ENCODE results near the gene EIF4G1. TPM values are rescaled to one million over a fixed set of nuclear protein-coding genes. Genes with fewer than 3 reads are reported as not detected.
"Not testable (repeated sequence)": the region's sequence is repeated elsewhere in the genome, so short reads cannot be mapped to it uniquely, and the experiment has no call there.

EIF4G1 gene, protein sequence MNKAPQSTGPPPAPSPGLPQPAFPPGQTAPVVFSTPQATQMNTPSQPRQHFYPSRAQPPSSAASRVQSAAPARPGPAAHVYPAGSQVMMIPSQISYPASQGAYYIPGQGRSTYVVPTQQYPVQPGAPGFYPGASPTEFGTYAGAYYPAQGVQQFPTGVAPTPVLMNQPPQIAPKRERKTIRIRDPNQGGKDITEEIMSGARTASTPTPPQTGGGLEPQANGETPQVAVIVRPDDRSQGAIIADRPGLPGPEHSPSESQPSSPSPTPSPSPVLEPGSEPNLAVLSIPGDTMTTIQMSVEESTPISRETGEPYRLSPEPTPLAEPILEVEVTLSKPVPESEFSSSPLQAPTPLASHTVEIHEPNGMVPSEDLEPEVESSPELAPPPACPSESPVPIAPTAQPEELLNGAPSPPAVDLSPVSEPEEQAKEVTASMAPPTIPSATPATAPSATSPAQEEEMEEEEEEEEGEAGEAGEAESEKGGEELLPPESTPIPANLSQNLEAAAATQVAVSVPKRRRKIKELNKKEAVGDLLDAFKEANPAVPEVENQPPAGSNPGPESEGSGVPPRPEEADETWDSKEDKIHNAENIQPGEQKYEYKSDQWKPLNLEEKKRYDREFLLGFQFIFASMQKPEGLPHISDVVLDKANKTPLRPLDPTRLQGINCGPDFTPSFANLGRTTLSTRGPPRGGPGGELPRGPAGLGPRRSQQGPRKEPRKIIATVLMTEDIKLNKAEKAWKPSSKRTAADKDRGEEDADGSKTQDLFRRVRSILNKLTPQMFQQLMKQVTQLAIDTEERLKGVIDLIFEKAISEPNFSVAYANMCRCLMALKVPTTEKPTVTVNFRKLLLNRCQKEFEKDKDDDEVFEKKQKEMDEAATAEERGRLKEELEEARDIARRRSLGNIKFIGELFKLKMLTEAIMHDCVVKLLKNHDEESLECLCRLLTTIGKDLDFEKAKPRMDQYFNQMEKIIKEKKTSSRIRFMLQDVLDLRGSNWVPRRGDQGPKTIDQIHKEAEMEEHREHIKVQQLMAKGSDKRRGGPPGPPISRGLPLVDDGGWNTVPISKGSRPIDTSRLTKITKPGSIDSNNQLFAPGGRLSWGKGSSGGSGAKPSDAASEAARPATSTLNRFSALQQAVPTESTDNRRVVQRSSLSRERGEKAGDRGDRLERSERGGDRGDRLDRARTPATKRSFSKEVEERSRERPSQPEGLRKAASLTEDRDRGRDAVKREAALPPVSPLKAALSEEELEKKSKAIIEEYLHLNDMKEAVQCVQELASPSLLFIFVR (N-terminal part only)
- polyA plus RNA-seq: 203 TPM
- long read RNA-seq, donor 1, full-length matches to known transcripts: 4 of 56 reads
- long read RNA-seq, donor 1, partial matches to known transcripts: 52 of 56 reads
- long read RNA-seq, donor 1, other reads (novel, unspliced or antisense): 0 of 56 reads
- long read RNA-seq, donor 2, full-length matches to known transcripts: 12 of 80 reads
- long read RNA-seq, donor 2, partial matches to known transcripts: 68 of 80 reads
- long read RNA-seq, donor 2, other reads (novel, unspliced or antisense): 0 of 80 reads
- long read RNA-seq, donor 3: 0 reads
- long read RNA-seq, donor 4, partial matches to known transcripts: 0 of 1 reads
- long read RNA-seq, donor 4, other reads (novel, unspliced or antisense): 0 of 1 reads
- long read RNA-seq, donor 5, full-length matches to known transcripts: 2 of 9 reads
- long read RNA-seq, donor 5, partial matches to known transcripts: 7 of 9 reads
- long read RNA-seq, donor 5, other reads (novel, unspliced or antisense): 0 of 9 reads
- long read RNA-seq, donor 6, full-length matches to known transcripts: 8 of 101 reads
- long read RNA-seq, donor 6, partial matches to known transcripts: 93 of 101 reads
- long read RNA-seq, donor 6, other reads (novel, unspliced or antisense): 0 of 101 reads
- long read RNA-seq, donor 7, full-length matches to known transcripts: 5 of 26 reads
- long read RNA-seq, donor 7, partial matches to known transcripts: 21 of 26 reads
- long read RNA-seq, donor 7, other reads (novel, unspliced or antisense): 0 of 26 reads
- long read RNA-seq, donor 8, full-length matches to known transcripts: 10 of 48 reads
- long read RNA-seq, donor 8, partial matches to known transcripts: 38 of 48 reads
- long read RNA-seq, donor 8, other reads (novel, unspliced or antisense): 0 of 48 reads
- long read RNA-seq, donor 9, partial matches to known transcripts: 9 of 13 reads
- long read RNA-seq, donor 9, other reads (novel, unspliced or antisense): 0 of 13 reads
- long read RNA-seq, donor 10, full-length matches to known transcripts: 7 of 37 reads
- long read RNA-seq, donor 10, partial matches to known transcripts: 30 of 37 reads
- long read RNA-seq, donor 10, other reads (novel, unspliced or antisense): 0 of 37 reads
- long read RNA-seq, donor 11, transcript EIF4G1-232 (4 exons, 573 nt): major isoform, 5 of 28 reads
- long read RNA-seq, donor 11, partial matches to known transcripts: 22 of 28 reads
- long read RNA-seq, donor 11, other reads (novel, unspliced or antisense): 0 of 28 reads

DNA sequence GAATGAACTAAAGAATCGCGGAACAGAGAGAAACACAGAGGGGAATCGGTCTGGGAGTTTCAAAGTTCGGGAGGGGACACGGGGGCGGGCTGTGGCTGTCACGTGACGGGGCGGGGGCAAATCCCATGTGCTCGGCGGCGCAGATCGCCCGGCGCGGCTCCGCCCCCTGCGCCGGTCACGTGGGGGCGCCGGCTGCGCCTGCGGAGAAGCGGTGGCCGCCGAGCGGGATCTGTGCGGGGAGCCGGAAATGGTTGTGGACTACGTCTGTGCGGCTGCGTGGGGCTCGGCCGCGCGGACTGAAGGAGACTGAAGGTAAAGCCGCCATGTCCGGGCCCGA is at the start of gene EIF4G1:
EIF4G1 (plus strand) TSS at position 244 of the 337 bp plus-strand sequence. CDS start 1,191 bp downstream, outside the sequence.
- Histone ChIP-seq H3K9me3 (ENCODE audit: control insufficient read depth, low read depth, low read length) (no peaks in the 10 kb centered on the region), H3K4me1 (ENCODE audit: control insufficient read depth, insufficient read depth, low read length) (peaks cover 16% of the 10 kb centered on the region), H3K4me3 (ENCODE audit: low read length) (peak within 1 kb of the TSS; percentile 96), H3K36me3 (ENCODE audit: control insufficient read depth, insufficient read depth, low read length) (peaks cover 28% of the 10 kb centered on the region), H3K27ac (ENCODE audit: low read length) (peak within 1 kb of the TSS; percentile 91), H3K27me3 (ENCODE audit: control insufficient read depth, insufficient read depth, low read length) (no peaks in the 10 kb centered on the region)
- WGBS (ENCODE audit: insufficient coverage, low lambda C conversion rate): no CpG with 5 or more reads among the region's 40 CpGs
- DNase-seq: peak; percentile 96

DNA sequence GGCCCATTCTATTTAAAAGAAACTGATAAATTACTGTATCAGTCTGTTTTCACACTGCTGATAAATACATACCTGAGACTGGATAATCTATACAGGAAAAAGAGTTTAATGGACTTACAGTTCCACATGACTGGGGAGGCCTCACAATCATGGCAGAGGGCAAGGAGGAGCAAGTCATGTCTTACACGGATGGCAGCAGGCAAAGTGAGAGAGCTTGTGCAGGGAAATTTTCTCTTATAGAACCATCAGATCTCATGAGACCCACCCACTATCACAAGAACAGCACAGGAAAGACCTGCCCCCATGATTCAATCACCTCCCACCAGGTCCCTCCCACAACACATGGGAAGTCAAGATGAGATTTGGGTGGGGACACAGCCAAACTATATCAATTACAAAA is 47.2 kb upstream of the EIF4G1 start:
- H3K9me3 ChIP-seq (ENCODE audit: control insufficient read depth, low read depth, low read length); H3K4me3 ChIP-seq (ENCODE audit: low read length); H3K36me3 ChIP-seq (ENCODE audit: control insufficient read depth, insufficient read depth, low read length); H3K4me1 ChIP-seq (ENCODE audit: control insufficient read depth, insufficient read depth, low read length); DNase-seq; H3K27ac ChIP-seq (ENCODE audit: low read length): not testable (repeated sequence)
- peaks cover 27% of the 10 kb centered on the region for H3K27me3 ChIP-seq (ENCODE audit: control insufficient read depth, insufficient read depth, low read length)
- no CpG with 5 or more reads among the region's 1 CpG for WGBS (ENCODE audit: insufficient coverage, low lambda C conversion rate)

DNA sequence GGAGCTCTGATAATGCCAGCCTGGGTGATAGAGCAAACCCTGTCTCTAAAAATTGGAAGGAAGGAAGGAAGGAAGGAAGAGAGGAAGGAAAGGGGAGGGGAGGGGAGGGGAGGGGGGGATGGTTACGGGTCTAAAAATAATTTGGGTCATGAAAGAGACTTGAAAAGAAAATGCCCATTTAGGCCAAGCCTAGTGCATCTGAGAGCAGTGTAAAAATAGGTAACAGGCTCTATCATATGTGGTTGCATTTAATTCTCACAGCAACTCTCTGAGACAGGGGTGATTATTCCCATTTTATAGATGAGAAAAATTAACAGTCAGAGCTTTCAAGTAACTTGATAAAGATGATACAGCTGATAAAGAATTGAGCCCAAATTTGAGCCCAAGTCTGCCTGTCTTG is 42.1 kb upstream of the EIF4G1 start:
- no peak for DNase-seq
- no CpG with 5 or more reads among the region's 1 CpG for WGBS (ENCODE audit: insufficient coverage, low lambda C conversion rate)
- Histone ChIP-seq H3K4me1 (ENCODE audit: control insufficient read depth, insufficient read depth, low read length) (no peaks in the 10 kb centered on the region), H3K9me3 (ENCODE audit: control insufficient read depth, low read depth, low read length) (peaks cover 5% of the 10 kb centered on the region), H3K4me3 (ENCODE audit: low read length) (no peak overlapping the region), H3K27ac (ENCODE audit: low read length) (no peak overlapping the region), H3K27me3 (ENCODE audit: control insufficient read depth, insufficient read depth, low read length) (peaks cover 38% of the 10 kb centered on the region), H3K36me3 (ENCODE audit: control insufficient read depth, insufficient read depth, low read length) (no peaks in the 10 kb centered on the region)

DNA sequence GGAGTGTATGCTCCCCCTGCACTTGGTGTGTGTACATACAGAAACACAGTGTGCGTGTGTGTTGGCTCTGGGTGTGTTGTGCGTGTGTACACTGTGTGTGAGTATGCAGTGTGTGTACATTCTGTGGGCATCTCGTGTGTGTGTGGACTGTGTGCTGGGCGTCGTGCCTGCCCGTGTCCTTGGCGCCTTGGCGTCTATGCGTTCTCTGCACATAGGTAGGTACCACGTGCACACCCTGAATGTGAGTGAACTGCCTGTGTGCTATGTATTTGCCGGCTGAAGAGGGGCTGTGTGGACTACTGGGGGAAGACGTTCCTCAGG is 39.1 kb upstream of the EIF4G1 start:
- Histone ChIP-seq H3K27ac (ENCODE audit: low read length) (no peak overlapping the region), H3K27me3 (ENCODE audit: control insufficient read depth, insufficient read depth, low read length) (peaks cover 57% of the 10 kb centered on the region), H3K9me3 (ENCODE audit: control insufficient read depth, low read depth, low read length) (peaks cover 5% of the 10 kb centered on the region), H3K36me3 (ENCODE audit: control insufficient read depth, insufficient read depth, low read length) (no peaks in the 10 kb centered on the region), H3K4me1 (ENCODE audit: control insufficient read depth, insufficient read depth, low read length) (no peaks in the 10 kb centered on the region), H3K4me3 (ENCODE audit: low read length) (no peak overlapping the region)
- WGBS (ENCODE audit: insufficient coverage, low lambda C conversion rate): no CpG with 5 or more reads among the region's 12 CpGs
- no peak for DNase-seq

DNA sequence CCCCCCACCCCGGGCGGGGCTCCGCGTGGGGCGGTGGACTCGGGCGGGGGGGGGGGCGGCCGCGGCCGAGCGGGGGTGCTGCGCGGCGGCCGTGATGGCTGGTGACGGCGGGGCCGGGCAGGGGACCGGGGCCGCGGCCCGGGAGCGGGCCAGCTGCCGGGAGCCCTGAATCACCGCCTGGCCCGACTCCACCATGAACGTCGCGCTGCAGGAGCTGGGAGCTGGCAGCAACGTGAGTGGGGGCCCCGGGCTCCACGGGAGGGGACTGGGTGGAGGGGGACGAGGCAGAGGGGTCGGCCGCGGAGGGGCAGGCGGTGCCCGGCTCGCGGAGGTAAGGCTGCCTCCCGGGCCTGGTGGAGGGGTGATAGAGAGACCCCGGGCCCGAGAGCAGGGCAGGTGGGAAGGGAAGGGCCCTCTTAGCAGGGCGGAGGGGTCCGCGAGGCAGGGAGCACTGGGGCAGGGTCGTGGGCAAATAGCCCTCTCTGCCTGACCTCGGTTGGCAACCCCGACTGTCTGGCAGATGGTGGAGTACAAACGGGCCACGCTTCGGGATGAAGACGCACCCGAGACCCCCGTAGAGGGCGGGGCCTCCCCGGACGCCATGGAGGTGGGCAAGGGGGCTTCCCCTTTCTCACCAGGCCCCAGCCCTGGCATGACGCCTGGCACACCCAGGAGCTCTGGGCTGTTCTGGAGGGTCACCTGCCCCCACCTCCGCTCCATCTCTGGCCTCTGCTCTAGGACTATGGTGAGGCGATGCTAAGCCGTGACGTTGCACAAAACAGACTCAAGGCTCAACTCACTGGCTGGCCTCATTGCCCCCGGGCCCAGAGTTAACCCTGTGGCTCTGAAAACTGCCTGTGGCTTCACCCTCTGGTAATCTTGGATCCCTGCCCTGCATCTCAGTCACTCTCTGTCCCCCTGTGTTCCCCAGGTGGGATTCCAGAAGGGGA is 38.2 kb upstream of the EIF4G1 start, which contains the start of gene ECE2:
ECE2 (plus strand) TSS at position 62 of the 950 bp plus-strand sequence; CDS start at position 194, 132 bp downstream.
- H3K36me3 ChIP-seq (ENCODE audit: control insufficient read depth, insufficient read depth, low read length): no peaks in the 10 kb centered on the region
- no peak within 1 kb of the TSS for H3K4me3 ChIP-seq (ENCODE audit: low read length)
- no peak for DNase-seq
- WGBS (ENCODE audit: insufficient coverage, low lambda C conversion rate): no CpG with 5 or more reads among the region's 65 CpGs
- H3K27ac ChIP-seq (ENCODE audit: low read length): no peak within 1 kb of the TSS
- peaks cover 57% of the 10 kb centered on the region for H3K27me3 ChIP-seq (ENCODE audit: control insufficient read depth, insufficient read depth, low read length)
- H3K9me3 ChIP-seq (ENCODE audit: control insufficient read depth, low read depth, low read length): peaks cover 5% of the 10 kb centered on the region
- H3K4me1 ChIP-seq (ENCODE audit: control insufficient read depth, insufficient read depth, low read length): no peaks in the 10 kb centered on the region

DNA sequence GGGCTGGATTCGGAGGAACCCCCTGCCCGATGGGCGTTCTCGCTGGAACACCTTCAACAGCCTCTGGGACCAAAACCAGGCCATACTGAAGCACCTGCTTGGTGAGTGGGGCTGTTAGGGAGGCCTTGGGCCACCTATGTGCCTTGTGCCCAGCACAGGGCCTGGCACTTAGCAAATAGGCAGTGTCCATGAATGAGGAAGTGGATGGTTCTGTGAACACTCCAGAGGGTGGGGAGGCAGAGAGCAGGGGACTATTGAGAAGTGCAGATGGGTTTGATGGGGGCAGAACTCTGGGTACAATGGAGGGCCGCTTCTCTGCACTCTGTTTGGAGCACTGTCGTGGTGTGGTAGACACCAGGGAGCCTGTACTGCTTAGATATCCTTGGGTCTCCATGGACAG is 37.0 kb upstream of the EIF4G1 start:
- Histone ChIP-seq H3K4me1 (ENCODE audit: control insufficient read depth, insufficient read depth, low read length) (no peaks in the 10 kb centered on the region), H3K27me3 (ENCODE audit: control insufficient read depth, insufficient read depth, low read length) (peaks cover 57% of the 10 kb centered on the region), H3K4me3 (ENCODE audit: low read length) (no peak overlapping the region), H3K27ac (ENCODE audit: low read length) (no peak overlapping the region), H3K9me3 (ENCODE audit: control insufficient read depth, low read depth, low read length) (peaks cover 5% of the 10 kb centered on the region), H3K36me3 (ENCODE audit: control insufficient read depth, insufficient read depth, low read length) (no peaks in the 10 kb centered on the region)
- no peak for DNase-seq
- WGBS (ENCODE audit: insufficient coverage, low lambda C conversion rate): no CpG with 5 or more reads among the region's 6 CpGs

DNA sequence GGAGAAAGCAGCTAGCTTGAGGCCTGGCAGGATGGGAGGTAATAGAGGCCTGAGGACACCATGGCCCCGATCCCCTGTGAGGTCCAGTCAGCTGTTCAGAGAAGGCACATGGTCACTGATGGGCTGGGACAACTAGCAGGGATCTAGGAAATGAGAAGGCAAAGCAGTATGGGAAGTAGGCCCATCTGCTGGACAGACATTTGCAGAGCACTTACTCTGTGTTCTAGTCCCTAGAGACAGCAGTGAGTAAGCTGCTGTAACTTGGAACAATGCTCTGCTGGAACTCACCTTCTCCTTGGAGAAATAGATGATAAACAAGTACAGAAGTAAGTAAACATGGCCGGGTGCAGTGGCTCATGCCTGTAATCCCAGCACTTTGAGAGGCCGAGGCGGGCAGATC is 31.5 kb upstream of the EIF4G1 start:
- no peaks in the 10 kb centered on the region for H3K36me3 ChIP-seq (ENCODE audit: control insufficient read depth, insufficient read depth, low read length)
- H3K4me1 ChIP-seq (ENCODE audit: control insufficient read depth, insufficient read depth, low read length): no peaks in the 10 kb centered on the region
- H3K27me3 ChIP-seq (ENCODE audit: control insufficient read depth, insufficient read depth, low read length): peaks cover 21% of the 10 kb centered on the region
- H3K9me3 ChIP-seq (ENCODE audit: control insufficient read depth, low read depth, low read length): no peaks in the 10 kb centered on the region
- no CpG with 5 or more reads among the region's 4 CpGs for whole genome bisulfite sequencing (ENCODE audit: insufficient coverage, low lambda C conversion rate)
- H3K4me3 ChIP-seq (ENCODE audit: low read length): no peak overlapping the region
- DNase-seq: no peak
- H3K27ac ChIP-seq (ENCODE audit: low read length): no peak overlapping the region

DNA sequence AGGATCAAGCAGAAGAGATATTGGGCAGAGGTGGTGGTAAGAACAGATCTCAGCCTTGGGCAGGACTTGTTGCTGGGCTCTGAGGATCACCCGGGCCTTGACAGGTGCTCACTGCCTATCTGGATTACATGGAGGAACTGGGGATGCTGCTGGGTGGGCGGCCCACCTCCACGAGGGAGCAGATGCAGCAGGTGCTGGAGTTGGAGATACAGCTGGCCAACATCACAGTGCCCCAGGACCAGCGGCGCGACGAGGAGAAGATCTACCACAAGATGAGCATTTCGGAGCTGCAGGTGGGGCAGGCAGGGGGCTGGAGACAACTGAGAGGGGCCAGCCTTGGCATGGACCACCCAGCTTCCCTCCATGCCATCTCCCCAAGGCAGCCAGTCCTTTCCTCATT is 30.7 kb upstream of the EIF4G1 start:
- no CpG with 5 or more reads among the region's 8 CpGs for WGBS (ENCODE audit: insufficient coverage, low lambda C conversion rate)
- Histone ChIP-seq H3K4me1 (ENCODE audit: control insufficient read depth, insufficient read depth, low read length) (no peaks in the 10 kb centered on the region), H3K9me3 (ENCODE audit: control insufficient read depth, low read depth, low read length) (no peaks in the 10 kb centered on the region), H3K27me3 (ENCODE audit: control insufficient read depth, insufficient read depth, low read length) (peaks cover 14% of the 10 kb centered on the region), H3K4me3 (ENCODE audit: low read length) (no peak overlapping the region), H3K36me3 (ENCODE audit: control insufficient read depth, insufficient read depth, low read length) (no peaks in the 10 kb centered on the region), H3K27ac (ENCODE audit: low read length) (no peak overlapping the region)
- DNase-seq: no peak

All from large intestine (tissue), 12 donors.